Stimulated activated CD8-positive, alpha-beta memory T cell treated with anti-CD3 and anti-CD28 coated beads, Interleukin-15, amount 100 ng/mL, for 48 hours (primary cell): ENCODE data around the gene ART5.
"Not testable (repeated sequence)": the region's sequence is repeated elsewhere in the genome, so short reads cannot be mapped to it uniquely, and the experiment has no call there.

ENCODE experiments used
- DNase-seq, 2 donors: peaks; one replicate each; pipeline ENCODE4 v3.0.0-alpha.2; 2020; ENCODE audit warnings: low read depth in 2 of 2

ART5 gene

DNA sequence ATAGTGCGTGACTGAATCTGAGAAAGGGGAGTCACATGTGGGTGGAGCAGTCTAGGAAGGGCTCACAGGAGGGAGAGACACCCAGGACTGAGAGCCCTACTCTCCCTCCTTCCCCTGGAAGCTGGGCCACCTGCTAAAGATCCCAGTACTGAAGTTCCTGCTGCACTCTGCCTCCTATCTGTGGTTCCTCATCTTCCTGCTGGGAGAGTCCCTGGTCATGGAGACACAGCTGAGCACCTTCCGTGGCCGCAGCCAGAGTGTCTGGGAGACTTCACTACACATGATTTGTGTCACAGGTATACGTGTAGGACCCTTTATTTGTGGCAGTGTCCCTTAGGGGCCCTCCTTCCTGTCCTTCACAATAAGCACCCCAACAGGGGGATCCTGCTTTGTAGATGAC is 19.3 kb downstream of the ART5 start:
- DNase-seq: no peak

DNA sequence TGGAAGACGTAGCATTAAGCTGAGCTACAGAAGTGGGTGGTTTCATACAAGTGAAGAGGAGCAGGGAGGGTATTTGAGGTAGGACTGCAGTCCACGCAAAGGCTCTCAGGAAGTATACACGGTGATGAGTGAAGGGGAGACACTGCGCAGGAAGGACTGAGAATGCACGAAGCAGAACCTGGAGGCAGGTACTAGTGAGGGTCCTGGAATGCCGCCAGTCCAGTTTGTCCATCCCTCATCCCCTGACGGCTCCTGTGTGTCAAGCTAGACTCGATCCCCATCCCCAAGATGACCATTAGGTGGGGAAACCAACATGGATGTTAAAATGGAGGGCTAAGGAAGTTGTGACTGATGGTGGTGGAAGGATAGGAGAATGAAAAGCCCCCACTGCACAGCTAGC is 23.8 kb downstream of the ART5 start:
- DNase-seq: no peak

DNA sequence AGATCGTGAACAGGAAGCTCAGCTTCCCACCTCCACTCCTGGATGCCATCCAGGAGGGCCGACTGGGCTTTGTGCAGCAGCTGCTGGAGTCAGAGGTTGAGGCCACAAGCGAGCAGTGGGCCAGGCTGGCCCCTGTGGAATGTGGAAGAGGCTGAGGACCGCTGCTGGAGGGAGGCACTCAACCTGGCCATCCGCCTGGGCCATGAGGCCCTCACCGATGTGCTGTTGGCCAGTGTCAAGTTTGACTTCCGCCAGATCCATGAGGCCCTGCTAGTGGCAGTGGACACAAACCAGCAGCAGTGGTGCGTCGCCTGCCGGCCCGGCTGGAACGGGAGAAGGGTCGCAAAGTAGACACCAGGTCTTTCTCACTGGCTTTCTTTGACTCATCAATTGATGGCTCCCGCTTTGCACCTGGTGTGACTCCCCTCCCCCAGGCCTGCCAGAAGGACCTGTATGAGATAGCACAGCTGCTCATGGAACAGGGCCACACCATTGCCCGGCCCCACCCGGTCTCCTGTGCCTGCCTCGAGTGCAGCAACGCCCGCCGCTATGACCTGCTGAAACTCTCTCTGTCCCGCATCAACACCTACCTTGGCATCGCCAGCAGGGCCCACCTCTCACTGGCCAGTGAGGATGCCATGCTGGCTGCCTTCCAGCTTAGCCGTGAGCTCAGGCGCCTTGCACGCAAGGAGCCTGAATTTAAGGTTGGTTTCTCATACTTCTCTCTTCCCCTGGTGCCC is 24.9 kb downstream of the ART5 start:
- no peak for DNase-seq

DNA sequence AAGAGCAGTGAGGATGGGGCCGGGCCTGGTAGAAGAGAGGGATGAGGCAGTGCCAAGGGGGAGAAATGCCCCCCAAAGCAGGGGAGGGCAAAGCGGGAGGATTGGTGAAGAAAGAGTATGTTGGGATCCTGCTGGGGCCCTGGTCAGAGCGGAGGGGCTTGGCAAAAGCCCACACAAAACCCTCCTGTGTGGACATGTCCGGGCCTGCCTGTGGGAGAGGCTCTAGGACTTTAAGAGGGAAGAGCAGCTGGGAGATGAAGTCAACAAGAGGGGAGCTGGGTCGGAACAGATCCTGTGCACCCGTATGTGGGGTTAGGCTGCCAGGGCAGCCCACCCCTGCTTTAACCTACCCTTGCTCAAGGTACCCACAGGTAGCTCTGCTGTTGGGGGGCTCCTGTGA is 25.8 kb downstream of the ART5 start:
- no peak for DNase-seq

DNA sequence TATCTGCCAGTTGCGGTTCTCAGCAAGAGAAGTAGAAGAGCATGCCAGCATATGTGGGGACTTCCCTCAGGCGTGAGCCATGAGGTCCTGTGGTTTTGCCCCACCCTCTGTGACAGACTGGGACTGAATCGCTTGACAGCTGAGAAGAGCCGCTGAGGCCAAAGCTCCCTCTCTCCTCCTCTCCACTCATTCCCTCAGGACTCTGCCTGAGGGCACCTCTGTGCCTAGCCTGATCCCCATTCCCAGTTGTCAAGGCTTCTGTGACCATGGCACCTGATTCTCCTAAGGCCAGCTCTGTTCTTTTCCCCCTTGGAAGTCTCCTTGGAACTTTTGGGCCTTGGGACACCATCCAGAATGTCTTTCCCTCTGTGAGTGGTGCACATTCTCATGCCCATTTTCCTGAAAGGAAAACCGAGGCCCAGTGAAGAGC is 27.0 kb downstream of the ART5 start:
- DNase-seq: peak; percentile 35 to 43

DNA sequence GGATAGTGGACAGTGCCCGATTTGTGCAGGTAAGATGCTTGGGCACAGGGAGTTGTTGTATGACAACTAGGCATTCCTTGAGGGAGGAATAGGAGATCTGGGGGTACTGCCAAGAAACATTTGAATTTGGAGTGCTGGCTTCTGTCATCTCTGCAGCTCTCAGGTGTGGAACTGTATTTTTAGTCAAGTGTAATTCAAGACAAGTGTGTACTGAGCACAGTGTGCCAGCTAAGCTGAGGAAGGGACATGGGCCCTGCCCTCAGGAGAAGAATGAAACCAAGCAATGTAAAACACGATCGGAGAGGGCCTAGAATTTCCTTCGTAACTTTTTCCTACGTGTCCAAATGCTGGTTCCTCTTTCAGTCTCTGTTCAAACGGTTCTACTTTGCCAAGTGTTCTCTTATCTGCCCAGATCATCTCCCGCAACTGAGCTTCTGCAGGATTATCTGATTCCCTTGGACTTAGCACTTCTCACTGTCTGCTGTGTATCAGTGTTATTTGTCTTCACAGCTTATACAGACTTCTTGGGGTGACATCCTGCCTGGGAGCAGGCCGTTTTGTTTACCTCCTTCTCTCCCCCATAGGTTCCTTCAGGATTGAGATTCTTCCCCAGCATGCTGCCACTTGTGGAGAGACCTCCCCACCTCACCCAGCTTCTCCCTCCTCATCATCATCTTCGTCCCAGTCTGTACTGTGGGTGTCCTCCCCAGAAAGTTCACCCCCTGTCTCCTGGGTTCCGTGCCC is 27.6 kb downstream of the ART5 start:
- DNase-seq: no peak

DNA sequence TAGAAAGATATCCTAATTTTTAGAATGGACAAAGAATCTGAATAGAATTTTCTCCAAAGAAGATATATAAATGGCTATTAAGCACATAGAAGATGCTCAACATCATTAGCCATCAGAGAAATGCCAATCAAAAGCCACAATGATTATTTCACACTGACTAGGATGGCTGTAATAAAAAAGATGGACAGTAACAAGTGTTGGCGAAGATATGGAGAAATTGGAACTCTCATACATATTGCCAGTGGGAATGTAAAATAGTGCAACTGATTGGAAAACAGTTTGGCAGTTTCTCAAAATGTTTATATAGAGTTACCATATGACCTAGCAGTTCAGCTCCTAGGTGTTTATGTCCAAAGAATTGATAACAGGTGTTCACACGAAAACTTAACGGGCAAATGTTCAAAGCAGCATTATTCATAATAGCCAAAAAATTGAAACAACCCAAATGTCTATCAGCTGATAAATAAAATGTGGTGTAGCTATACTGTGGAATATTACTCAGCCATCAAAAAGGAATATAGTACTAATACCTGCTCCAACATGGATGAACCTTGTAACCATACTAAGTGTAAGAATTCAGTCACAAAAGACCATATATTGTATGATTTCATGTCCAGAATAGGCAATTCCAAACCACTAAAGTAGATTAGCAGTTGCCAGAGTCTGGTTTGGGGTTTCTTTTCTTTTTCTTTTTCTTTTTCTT is 29.7 kb downstream of the ART5 start:
- DNase-seq: no peak

DNA sequence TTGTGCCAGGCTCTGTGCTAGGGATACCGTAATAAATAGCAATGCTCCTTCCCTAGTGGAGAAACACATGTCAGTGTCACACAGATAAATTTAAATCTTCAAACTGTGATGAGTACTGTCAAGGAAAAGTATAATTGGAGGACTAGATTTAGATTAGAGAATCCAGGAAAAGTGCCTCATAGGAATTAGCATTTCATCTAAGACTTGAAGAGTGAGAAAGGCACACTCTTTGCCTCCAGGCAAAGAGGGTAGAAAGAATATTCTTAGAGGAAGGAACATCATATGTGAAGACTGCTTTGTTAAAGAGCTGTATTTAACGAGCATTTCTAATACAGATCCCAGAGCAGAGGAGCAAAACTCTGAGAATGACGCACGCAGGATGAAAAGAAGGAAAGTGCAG is 30.9 kb downstream of the ART5 start:
- DNase-seq: no peak

DNA sequence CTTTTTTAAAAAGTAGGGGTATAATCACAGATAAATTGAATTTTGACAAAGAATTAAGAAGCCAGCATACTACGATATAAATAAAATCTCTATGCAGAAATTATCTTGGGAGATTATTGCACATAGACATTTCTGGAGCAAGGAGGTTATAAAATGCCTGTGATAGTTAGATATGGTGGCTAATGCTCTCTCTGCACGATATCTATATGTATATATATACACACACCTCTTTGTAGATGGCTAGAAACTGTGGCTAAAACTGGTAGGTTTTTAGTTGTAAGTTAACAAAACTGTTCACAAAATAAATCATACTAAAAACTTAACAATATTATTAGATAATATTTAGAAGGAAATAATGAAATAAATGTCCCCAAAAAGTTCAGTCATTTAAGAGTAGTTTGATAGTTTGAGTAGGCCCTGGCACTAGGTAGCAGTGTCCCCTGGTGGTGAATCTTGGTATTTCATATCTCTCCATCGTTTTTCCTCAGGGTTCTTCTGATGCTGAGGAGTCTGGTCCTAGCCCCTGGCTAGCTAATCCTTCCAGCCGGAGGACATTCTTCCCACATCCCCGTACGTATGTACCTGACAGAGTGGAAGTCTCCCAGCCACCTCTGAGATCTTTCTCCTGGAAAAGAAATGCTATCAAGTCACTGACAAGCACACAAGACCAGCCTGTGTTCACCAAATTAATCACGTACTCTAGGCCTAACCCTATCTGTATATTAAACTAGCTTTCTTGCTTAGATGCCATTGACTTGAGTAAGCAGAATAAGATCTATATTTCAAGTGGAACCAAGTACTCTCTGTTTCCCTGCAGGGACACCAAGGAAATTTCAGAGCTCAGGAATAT is 32.2 kb downstream of the ART5 start:
- no peak for DNase-seq

DNA sequence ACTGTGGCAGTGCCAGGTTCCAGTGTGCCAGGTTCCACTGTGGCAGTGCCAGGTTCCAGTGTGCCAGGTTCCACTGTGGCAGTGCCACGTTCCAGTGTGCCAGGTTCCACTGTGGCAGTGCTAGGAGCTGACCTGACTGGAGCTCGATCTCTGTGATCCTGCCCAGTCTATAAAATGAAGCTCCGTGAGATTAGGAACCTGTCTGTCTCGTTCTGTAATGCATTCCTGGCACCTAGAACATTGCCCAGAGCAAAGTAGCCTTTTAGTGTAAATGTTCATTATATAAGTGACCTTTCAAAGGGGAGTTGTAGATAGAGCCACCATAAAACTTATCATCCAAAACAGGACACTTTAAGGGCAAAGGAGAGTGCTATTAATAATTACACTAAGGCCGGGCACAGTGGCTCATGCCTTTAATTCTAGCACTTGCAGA is 36.0 kb downstream of the ART5 start:
- DNase-seq: no peak

DNA sequence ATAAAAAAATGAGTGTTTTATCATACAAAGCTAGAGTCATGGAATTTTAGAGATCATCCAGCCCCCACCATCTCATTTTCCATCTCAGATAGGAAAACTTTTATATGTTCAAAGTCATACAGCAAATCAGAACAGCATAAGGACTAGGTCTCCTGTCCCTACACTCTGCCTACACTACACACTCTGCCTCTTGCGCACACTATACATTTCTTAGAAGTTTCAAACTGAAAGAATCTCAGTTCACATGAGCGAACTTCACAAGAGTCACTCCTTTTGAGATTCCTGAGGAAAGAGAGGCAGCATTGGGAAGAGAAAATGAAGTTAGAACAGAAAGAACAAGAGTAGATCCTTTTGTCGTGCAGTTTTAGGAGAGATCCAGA is 36.5 kb downstream of the ART5 start:
- DNase-seq: no peak

DNA sequence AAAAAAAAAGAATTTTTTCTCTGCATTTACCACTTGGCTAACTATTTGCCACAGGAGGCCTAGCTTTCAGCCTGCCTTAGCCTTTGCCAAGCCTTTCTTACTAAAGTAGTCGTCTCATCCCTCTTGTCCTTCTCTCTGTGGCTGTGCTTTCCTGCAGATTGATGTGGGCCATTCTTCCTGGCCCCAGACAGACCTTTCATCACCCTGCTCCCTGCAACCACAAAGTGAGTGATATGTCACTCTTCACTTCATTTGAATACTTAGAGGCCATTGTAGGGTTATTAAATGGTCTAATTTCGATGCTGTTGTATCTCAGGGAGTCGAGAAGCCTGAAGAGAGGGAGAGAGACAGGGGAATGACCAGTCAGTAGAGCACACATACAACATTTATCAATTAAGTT is 37.6 kb downstream of the ART5 start:
- DNase-seq: no peak

DNA sequence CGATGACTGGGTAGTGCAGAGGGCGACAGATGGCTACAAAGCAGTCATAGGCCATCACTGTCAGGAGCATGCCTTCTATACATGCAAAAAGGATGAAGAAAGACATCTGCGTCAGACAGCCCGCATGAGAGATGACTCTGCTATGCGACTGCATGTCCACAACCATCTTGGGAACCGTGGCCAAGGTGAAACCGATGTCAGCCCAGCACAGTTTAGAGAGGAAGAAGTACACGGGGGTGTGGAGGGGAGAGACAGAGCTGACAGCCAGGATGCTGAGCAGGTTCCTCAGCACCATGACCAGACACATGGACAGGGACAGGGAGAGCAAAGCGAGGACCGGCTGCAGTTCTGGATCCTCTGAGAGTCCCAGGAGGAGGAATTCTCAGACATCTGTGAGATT is 41.6 kb downstream of the ART5 start:
- DNase-seq: not testable (repeated sequence)

DNA sequence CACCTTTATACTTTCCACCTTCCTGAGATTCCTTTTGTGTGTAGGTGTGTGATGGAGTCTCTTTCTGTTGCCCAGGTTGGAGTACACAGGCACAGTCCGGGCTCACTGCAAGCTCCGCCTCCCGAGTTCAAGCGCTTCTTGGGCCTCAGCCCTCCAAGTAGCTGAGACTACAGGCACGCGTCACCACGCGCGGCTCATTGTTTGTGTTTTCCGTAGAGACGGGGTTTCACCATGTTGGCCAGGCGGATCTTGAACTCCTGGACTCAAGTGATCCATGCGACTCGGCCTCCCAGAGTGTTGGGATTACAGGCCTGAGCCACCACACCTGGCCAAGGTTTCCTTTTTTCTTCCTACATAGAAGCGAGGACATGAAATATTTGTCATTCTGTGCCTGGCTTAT is 44.0 kb downstream of the ART5 start:
- not testable (repeated sequence) for DNase-seq

DNA sequence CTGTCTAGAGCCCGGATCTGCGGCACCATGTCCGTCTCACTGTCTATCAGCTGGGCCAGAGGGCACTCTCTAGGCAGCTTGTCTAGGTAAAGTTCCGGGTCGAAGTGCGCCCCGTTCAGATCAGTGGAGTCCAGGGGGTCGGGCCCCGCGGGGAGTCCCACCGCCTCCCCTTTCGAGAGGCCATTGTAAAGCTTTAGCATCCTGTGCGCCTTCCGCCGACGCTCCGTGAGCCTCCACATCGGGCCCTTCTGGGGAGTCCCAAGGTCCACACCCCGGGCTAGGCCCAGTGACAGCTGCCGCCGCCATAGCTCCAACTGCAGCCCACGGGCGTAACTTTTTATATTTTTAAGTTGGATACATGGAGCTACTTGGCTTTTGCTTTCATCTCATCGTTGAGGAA is 50.5 kb downstream of the ART5 start:
- DNase-seq: not testable (repeated sequence)

DNA sequence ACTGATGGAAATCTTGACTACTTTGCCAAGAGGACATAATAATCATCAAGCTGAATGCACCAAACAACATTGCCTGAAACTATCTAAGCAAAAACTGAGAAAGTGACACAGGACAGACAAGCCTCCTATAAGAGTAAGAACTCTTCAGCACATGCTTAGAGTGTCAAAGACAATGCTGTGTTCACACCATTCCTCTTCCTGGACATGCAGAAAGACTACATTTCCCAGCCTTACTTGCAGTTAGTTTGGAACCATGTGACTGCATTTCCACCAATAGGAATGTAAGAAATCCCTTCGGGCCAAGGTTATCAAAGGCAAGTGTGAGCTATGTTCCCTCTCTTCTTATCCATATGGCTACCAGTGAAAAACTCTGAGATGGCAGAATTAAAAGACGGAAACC is 51.6 kb downstream of the ART5 start:
- DNase-seq: not testable (repeated sequence)

DNA sequence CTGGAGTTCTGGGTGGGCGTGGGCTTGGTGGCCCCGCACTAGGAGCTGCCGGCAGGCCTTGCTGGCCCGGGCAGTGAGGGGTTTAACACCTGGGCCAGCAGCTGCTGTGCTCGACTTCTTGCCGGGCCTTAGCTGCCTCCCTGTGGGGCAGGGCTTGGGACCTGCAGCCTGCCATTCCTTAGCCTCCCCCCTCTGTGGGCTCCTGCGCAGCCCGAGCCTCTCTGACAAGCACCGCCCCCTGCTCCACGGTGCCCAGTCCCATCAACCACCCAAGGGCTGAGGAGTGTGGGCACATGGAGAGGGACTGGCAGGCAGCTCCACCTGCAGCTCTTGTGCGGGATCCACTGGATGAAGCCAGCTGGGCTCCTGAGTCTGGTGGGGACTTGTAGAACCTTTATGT is 53.0 kb downstream of the ART5 start:
- DNase-seq: not testable (repeated sequence)
